Measurements from ENCODE around the gene CHRNB4.

Gene CHRNB4

DNA sequence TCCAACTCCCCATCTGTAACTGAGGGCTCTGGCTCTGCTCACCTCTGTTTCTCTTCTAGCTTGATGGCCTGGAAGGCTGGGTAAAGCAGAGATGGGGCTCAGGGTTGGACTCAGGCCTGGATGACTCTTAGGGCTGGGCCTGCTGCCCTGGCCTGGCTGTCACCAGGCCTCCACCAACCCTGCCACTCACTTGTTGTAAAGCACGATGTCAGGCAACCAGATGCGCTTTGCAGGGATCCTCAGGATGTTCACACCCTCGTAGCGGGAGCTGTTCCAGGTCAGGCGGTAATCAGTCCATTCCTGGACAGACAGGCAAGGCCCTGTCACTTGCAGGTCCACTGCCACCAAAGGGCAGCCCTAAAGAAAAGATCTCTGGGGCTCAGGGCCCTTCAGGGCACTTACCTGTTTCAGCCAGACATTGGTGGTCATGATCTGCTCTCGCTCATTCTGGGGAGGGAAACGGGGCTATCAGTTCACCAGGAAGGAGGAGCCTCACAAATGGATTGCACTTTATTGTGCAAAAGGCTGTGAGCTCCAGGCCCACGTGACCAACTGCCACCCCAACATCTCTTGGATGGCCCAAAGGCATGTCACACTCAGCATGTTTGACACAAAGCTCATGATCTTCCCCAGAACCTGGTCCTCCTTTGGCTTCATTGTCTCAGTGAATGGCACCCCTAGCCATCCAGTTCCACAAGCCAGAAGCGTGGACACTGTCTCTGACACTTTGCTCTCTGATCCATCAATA, 9.9 kb downstream of the CHRNB4 start:
- no peak for DNase-seq

DNA sequence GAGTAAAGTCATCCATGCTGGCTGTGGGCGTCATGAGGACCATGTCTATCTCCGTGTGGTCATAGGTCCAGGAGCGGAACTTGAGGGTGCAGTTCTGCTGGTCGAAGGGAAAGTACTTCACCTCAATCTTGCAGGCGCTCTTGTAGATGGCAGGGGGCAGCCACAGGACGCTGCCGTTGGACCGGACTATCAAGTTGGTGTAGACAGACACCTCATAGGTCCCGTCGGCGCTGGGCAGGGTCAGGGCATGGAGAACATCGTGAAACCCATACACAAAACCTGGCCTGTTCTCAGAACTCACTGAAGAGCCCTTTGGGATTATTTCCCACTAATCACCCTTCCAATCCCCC, 11.3 kb downstream of the CHRNB4 start:
- no peak for DNase-seq

DNA sequence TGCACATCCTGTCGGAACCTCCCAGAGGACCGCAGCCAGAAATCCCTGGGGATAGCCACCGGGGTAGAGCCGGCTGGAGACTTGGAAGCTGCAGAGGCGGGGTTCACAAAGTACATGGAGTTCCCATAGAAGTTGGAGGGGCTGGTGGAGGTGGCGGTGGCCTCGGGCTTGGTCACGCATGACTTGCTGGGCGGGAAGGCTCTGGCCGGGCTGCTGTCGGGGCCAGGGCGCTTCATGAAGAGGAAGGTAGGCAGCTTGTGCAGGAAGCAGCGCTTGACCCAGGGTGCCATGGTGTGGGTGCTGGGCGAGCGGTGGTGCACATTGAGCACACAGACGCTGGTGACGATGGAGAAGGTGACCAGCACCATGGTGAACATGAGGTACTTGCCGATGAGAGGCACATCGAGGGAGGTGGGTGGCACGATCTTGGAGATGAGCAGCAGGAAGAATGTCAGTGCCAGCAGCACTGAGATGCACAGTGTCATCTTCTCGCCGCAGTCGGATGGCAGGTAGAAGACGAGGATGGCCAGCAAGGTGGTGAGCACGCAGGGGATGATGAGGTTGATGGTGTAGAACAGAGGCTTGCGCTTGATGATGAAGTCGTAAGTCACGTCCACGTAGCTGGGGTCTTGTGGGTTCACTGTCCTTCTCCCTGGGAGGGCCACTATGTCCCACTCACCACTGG, 11.8 kb downstream of the CHRNB4 start:
- no peak for DNase-seq

DNA sequence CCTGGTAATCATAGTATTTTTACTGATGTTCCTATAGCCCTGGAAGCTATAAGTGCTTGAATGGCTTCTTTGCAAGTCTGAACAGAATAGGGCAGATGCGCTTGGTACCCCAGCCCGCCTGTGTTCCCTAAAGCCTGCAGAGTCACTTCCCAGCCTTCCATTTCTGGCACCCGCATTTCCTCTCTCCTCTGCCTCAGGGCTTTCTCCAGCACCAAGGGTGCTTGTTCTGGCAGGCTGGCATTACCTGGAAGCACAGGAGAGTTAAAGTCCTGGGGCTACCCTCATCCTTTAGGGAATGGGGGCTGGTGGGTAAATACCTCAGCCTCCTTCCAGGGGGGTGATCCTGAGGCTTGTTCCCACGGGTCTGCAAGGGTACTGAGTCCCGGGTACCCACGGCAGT, 12.8 kb downstream of the CHRNB4 start:
- DNase-seq: no peak

DNA sequence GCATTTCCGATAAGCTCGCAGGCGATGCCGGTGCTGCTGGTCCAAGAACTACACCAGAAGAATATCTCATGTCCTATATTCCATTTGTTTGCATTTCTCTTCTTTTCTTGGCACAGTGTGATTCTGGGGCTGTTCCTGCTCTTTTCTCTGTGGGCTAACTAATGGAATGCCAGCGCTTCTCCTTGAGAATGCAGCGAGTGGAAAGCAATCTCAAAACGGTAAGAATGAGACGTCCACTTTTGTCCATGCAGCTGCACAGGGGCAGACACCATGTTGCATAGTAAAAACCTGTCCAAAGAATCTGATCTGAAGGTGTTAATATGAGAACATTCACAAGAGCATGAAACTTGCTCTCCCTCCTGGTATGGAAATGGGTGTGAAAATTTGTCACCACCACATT, 13.7 kb downstream of the CHRNB4 start:
- DNase-seq: no peak

DNA sequence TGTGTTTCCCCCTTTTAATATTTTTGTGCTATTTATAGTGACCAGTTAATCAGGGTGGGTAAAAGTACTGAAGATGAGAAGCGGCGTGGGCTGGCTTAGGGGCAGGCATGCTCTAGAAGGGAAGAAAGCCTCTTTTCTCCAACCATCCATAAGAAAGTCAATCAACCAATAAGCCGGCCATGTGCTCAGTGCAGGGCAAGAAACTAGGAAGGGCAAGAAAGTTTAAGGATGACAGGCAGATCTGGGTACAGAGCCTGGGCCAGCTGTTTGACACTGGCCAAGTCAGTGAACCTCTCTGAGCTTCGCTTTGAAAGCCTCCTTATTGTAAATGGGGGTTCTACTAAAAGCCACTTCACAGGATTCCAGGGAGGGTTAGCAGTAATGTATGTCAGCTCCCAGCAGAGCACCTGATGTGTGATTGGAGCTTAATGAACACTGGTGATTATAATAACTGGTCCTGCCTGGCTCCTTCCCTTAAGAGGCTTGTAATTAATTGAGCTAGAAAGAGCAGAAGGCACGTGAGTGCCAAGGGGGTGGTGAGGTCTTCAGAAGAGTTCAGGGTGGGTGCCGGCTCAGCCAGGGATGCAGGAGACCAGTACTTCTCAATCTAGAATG, 14.5 kb downstream of the CHRNB4 start:
- DNase-seq: no peak

DNA sequence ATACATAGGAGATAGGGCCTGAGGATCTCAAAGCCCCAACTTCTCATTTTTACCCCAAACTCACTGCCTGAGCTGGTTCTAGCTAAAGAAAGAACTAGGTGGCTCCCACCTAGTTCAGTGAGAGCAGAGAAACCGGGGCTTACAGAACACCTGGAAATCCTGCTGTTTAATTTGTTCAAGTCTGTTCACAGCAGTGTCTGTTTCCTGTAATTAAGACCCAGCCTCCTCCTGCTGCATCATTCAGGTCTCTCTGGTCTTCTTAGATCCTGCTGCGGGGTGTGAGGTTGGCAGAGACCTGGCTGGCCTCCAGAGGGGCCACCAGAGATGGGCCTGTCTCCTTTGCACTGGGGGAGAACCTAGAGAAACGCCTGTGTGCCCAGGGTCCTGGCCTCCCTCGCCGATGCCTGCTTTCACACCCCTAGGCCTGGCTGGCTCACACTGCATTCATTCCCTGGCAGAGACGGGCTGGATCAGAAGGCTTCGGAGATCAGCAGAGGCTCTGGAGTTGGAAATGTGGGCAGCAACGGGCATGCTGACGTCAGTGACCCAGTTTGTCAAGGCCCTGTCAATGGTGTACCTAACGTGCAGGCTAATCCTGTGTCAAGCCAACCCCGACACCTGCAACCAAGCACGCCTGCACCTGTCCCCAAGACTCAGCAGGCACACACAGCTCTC, 15.3 kb downstream of the CHRNB4 start:
- DNase-seq: no peak

DNA sequence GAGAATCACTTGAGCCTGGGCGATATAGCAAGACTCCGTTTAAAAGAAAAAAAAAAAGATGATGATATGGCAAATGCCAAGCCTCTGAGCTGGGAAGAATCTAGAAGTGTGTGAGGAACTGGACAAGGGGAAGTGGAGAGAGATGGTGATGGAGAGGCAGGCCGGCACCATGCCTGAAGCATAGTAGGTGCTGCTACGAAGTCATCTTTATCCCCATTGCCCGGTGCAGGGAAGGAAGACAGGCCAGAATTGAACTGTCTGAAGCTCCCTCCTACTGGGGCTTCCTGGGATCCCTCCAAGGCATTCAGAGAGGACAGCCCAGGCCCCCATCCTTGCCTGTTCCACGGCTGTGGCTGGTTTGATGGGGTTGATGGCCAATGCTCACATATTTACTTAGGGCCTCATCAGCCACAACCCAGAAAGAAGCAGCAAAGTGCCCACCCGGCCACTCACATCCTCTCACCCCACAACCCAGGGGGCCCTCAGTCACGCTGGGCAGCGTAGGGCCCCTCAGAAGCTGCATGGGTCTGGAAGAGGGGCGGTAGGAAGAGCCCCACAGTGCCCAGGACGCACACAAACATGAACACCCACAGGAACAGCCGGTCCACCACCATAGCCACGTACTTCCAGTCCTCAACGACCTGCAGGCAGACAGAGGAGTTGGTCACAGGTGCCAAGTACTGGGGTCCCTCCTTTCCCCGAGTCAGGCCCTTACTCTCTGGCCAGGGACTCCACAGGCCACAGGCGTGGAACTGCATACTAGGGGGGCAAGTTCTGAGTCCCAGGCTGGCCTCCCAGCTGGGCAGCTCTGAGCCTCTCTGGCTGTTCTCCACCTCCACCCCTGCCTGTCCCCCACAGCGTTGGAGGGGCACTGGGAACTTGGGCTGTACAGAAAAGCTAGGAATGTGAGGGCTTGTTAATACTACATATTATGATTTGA, 16.1 kb downstream of the CHRNB4 start:
- DNase-seq: no peak

DNA sequence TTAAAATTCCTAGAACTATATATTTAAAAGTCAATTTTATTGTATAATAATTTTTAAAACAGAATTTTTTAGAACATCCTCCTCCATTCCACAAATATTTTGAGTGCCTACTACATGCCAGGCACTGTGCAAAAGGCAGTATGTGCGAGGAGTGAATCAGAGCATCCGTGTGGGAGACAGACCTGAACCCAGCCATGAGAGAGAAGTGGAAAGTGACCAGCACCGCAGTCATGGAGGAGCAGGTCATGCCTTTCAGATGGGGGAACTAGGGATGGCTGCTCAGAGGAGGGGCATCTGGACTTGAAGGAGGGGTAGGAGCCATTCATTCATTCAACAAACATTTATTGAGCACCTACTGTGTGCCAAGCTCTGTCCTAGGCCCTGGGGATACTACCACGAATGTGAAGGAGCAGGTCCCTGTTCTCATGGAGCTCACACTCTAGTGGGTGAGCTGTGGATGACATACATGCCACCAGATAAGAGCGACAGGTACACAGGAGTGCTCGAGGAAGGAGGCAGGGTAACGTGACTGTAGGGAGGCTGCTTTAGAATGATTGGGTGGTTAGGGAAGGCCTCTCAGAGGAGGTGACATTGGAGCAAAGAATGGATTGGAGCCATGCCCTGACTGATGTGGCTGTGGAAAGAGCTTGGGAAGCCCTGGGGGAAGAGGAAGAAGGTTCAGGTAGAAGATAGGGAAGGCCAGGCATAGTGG, 17.1 kb downstream of the CHRNB4 start:
- no peak for DNase-seq

DNA sequence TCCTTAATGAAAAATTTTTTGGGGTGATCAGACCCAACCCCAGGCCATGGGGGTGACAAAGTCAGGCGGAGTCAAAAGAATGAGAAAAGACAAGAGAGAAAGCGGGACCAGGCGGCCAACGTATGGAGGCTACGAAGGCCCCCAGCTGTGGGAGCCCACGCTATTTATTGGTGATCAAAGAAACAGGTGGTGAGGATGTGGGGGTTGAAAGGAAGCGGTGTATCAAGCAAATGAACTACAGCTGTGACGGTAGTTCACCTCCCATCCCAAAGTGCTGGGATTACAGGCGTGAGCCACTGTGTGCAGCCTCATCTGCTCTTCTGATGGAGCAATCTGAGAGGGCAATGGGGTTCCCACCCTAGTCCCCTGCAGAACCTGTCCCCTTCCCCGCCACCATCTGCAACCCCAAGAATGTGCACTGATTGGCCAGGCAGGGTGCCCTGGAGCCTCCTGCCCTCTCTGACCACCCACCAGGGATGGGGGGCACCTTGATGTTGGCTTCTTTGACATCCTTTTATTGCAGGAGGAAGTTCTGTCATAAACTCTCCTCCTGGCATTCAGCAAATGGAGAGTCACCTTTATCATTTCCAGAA, 19.1 kb downstream of the CHRNB4 start:
- no peak for DNase-seq

DNA sequence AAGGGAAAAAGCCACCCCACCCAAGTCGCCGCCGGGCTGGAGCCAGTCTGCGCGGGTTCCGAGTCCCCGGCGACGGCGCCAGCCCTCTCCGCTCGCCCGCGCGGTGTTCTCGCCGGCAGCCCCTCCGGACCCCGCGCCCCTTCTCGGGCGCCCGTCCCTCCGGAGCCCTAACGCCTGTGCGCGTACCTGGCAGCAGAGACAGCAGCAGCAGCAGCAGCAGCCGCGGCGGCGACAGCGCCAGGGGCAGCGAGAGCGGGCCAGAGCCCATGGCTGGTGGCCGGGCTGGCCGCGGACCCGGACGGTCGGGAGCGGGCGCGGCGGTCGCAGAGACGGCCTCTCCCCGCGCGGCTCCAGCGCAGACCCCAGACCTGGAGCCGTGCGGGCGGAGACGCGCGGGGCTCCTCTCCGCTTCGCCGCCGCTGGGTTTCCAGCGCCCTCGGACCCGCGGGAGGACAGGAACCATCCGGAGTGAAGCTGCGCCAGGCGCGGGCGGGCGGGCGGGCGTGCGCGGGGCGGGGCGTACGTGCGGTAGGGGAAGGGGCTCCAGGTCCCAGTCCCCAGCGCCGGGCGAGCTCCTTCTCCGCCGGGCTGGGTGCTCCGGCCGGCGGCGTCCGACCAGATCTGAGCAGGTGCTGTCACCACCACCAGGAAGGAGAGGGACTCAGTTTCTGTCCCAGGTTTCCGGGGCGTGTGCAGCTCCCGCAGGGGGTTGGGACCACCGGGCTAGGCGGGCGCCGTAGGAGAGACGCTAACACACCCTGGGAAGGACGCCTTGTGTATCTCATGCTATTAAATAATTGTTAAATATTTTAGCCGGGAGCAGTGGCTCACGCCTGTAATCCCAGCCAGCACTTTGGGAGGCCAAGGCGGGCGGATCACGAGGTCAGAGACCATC, 20.2 kb downstream of the CHRNB4 start, which contains the start of gene CHRNA3:
Gene CHRNA3, minus strand, starts transcription at position 470 of the 895 bp plus-strand sequence. Its CDS starts 202 bp downstream, at position 268.
- no peak for DNase-seq

DNA sequence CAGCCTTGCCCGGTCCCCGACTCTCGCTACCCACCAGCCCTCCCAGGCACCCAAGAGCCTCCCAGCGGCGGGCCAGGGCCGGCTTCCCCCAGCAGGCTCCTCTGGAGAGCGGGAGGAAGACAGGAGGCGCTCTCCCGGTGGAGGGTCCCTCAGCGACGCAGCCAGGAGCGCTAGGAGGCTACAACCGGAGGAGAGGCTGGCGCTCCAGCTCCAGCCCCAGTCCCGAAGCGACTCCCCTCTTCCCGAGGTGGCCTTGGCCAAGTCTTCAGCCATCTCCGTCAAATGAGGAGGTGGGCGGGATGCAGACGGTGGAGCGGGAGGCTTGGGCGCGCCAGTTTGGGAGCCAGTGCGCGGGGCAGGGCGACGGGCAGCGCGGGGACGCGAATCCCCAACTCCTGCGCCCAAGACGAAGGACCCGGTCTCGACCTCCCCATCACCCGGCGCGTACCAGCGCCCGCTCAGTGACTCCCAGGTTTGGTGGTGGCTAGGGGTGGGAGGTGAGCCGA, 20.9 kb downstream of the CHRNB4 start:
- no peak for DNase-seq

DNA sequence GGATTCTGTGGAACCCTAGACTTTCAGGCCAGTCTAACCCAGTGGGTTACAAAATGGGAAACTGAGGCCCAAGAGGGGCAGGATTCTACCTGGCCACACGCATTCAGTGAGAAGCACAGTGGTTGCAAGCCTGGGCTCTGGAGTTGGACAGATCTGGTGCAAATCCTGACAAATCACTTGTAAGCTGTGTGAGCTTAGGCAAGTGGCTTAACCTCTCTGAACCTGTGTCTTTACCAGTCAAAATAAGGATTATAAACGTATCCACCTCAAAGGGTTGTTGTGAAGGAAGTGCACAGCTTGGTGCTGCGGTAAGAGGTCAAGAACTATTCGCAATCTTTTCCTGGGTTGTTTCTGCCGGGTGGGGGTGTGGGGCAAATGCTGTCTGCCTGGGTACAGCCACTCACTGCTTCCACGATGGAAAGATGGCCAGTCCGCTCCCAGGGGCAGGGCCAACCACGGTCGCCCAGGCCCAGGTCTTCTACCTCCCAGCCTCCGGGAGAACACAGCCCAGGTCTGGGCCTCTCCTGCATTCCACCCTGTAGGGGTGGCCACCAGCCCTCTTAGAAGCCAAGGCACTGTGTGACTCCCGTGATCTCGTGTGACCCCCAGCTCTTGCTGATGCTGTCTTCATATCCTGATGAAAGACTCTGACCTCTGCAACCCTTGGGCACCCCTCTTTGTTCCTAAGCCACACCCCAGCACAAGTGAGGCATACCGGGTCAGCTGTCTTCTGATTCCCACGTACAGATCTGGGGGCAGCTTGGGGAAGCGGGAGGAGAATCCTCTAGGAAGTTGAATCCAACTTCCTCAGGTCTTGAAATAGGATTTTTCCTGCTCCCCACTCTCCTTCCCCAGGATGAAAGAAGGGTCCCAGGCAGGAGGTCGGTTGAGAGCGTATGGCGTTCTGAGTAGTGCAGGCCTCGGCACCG, 21.7 kb downstream of the CHRNB4 start:
- DNase-seq: no peak

DNA sequence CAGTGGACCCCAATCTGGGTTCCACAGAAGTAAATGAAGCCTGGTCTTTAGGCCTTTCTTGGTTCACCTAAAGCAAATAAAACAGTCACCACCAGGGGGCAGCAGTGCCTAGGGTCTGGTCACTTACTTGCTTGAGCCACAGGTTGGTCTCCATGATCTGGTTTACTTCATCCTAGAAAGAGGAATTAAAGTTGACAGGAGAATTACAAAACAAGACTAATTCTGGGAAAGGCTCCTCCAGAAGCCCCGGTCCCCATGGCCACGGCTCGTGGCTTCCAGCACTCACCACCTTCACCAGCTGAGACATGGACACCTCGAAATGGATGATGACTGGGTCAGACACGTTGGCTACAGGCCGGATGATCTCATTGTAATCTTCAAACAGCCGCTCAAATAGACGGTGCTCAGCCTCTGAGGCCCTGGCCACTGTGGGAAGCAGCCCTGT, 22.5 kb downstream of the CHRNB4 start:
- DNase-seq: peak; percentile 84

DNA sequence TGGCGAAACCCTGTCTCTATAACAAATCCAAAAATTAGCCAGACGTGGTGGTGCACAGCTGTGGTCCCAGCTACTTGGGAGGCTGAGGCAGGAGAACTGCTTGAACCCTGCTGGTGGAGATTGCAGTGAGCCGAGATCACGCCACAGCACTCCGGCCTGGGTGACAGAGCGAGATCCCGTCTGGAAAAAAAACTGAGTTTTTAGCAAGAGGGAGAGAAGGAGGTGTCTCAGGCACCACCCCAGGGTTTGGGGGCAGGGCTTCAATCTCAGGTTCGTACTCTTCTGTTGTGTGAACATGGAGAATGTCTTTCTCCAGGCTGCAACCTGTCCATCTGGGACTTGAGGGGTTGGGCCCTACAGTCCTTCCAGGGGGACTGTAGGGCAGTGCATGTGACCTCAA, 22.9 kb downstream of the CHRNB4 start:
- DNase-seq: no peak

DNA sequence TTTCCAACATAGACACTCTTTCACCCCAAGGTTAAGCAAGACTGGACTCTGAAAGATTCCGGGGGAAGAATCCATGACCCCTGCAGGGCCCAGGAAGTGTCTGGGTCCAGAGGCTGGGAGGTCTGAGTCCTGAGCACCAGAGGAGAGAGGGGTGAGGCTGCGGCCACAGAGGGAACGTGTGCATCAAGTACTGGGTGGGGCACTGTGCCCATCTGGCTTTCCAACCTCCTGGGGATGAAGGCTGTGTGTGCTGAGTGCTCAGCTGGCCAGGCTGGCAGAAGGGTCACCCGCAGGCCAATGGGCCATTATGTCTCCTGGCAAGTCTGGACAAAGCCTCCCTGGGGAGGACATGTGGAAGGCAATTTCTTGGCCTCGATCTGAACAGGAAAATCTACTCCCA, 23.5 kb downstream of the CHRNB4 start:
- DNase-seq: no peak

DNA sequence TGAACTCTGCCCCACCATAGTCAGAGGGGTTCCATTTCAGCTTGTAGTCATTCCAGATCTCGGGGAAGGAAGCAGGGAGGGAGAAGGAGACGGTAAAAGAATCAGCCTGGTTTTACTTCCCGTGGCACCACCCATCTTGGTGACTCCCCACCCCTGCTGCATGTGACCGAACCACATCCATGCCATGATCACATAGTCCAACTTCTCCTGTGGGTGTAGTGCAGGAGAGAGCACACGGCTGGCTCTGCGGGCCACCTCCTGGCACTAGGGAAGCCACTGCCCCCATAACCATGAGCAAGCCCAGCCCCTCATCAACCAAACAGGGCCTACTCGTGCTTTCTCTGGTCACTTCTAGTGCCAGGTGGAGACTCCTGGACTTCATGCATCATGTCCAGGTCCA, 23.9 kb downstream of the CHRNB4 start:
- DNase-seq: no peak

DNA sequence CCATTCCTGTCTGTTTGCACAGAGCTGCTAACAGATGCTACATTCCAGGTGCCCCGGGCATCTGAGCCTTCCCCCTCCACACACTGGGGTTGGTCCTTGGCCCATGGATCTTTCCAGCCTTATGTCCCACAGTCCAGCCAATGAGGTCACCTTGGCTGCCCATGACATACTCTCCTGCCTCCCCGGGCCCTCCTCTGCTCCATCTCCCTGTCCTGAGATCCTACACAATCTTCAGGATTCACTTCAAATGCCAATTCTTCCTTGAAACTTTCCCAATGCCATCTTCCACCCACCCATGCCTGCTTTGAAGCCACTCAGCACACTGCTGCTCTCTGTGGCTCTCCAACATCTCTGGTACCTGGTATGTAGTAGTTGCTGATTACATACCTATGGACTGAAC, 24.5 kb downstream of the CHRNB4 start:
- no peak for DNase-seq

DNA sequence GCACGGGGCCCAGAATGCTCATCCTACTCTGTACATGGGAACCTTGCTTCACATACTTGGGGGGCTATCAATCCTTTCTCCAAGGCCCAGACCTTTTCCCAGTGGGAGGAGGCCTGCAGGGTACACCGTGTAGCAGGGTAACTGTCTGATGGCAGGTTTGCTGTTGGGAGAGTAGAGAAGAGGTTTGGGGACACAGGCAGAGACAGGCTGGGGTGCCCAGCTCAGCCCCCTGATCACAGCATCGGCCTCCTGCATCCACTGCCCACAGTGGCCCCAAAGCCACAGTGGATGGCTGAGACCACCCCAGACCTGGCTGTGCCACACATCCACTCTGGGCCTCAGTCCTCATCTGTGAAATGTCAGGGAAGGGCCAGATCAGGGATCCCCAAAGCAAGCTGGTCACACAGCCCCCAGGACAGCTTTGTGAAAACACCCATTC, 25.8 kb downstream of the CHRNB4 start:
- DNase-seq: no peak
